Measurements from ENCODE around the gene SMC1A. TPM values are rescaled to one million over a fixed set of nuclear protein-coding genes. Genes with fewer than 3 reads are reported as not detected.

SMC1A gene
- total and polyA plus RNA-seq, 2 of the 8 experiments (the other 6 are each of a cell fraction or from before 2014, with no cell fraction given) = 22.2 to 98.1 TPM

- TF ChIP-seq CHD7 (IDR thresholded peaks at IDR 0.05; ENCODE audit: insufficient replicate concordance, low read length) = no peak
- TF ChIP-seq BRCA1 (IDR thresholded peaks at IDR 0.05; ENCODE audit: low read depth, low read length) = no peak
- no peak for TF ChIP-seq CTCF (IDR thresholded peaks at IDR 0.05; ENCODE audit: control extremely low read depth in 1 of 3, insufficient read depth in 1 of 3, low read depth in 1 of 3, low read length in 3 of 3)
- TF ChIP-seq SAP30 (IDR thresholded peaks at IDR 0.05; ENCODE audit: insufficient read depth, insufficient replicate concordance, low read length) = no peak
Measured at GRCh38 chrX:53421125-53421524, 1.3 kb downstream of the SMC1A start (continued).
